Measurements from ENCODE around the gene LRRC37B. TPM values are rescaled to one million over a fixed set of nuclear protein-coding genes. Genes with fewer than 3 reads are reported as not detected.
"Not testable (repeated sequence)": the region's sequence is repeated elsewhere in the genome, so short reads cannot be mapped to it uniquely, and the experiment has no call there.

Gene LRRC37B
- total RNA-seq, 1 donor from 2014 or later: 4.8 TPM

DNA sequence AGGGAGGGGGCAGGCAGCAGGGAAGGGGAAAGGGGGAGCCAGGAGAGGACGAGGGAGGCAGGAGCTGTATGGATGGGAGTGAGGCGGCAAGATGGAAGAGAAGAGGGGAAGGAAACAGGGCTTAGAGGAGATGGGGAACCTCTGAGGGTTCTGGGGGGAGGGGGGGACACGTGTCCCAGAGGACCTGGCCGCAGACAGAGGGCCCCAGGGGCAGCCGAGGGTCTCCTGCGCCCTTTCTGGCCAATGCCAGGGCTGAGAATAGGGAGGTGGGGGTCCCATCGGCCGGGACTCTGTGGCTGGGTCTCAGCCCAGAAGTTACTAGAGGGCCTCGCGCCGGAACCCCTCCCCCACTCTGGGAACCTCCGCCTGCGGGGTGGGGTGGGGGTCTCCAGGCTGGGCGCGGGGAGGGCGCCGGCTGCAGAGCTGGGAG, 76.4 kb downstream of the LRRC37B start:
- ATAC-seq: peak; percentile 44
- intact Hi-C loops (cut with micrococcal nuclease); DNase-seq: not testable (repeated sequence)

DNA sequence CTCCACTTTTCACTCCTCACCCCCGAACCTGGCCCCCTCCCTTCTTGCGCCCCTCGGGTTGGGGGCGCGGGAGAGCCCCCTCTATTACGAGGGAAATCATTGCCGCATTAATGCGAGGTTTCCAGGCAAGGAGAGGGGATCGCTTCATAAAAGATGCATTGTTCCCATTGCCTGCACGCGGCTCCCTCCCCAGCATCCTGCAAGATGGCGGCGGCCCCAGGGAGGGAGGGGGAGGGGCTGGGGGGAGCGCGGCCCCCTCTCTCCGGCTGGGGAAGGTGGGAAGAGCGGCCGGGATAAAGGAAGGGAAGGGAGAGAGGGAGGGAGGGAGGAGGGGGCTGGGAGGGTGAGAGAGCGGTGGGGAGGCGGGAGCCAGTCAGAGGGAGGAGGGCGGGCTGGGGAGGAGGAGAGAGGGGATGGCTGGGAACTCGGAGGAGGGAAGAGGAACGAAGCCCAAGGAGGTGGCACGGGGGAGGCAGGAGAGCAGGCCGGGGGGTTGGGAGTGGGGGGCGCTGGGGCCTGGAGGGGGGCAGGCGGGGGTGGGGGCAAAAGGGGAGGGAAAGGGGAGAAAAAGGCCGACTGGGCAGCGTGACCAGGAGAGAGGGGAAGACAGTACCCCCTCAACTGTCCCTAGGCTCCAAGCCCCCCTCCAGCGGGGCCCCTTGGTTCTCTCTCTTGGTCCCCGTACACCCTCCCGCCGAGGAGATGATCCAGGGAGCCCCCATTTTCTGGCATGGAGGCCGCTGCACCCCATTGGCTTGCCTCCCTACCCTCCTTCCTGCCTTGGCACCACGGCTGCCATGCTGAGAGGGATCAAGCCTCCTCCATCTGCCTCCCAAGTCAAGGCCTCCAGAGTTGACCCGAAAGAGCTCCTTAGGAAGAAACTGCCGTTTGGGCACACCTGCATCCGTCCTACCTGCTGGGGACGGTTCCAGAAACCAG, 77.1 kb downstream of the LRRC37B start:
- intact Hi-C loops (cut with micrococcal nuclease); DNase-seq: not testable (repeated sequence)
- peak; percentile 84 for ATAC-seq

DNA sequence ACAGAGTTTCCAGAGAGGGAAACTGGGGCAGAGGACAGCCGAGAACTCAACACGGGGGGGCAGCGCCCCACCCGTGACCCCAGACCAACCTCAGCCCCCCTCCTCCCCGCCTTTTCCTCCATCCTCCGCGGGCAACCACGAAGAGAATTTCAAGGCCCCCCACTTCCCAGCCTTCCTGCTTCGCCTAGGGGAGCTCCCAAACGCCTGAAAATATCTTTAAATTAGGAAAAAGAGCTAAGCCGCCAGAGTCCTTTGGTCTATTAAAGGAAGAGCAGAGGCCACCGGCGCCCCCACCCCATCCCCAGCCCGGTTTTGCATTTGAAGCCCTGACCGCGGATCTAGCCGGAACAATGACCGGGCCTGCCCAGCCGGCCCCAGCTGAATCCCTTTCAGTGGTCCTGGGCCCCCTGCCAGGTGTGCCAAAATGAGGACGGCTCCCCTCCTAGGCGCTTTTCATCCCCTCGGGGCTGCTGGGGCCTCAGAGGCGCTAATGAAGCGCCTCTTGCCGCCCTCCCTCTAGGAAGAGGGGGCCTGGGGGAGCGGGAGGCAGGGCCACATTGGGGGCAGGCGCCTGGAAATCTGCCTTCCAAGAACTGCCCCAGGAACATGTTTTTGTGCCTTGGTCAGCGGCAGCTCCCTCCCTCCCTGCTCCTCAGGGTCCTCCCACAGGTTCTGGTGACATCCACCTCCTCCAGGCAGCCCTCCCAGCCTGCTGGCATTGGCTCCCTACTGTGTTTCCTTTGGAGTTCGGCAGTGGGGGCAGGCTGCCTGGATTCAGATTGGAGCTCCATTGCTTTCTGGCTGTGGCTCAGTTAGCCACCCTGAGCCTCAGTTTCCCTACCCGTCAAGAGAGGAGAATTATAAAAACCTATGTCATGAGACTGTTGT, 78.0 kb downstream of the LRRC37B start:
- intact Hi-C loops (cut with micrococcal nuclease); DNase-seq: not testable (repeated sequence)
- ATAC-seq: peak; percentile 26

DNA sequence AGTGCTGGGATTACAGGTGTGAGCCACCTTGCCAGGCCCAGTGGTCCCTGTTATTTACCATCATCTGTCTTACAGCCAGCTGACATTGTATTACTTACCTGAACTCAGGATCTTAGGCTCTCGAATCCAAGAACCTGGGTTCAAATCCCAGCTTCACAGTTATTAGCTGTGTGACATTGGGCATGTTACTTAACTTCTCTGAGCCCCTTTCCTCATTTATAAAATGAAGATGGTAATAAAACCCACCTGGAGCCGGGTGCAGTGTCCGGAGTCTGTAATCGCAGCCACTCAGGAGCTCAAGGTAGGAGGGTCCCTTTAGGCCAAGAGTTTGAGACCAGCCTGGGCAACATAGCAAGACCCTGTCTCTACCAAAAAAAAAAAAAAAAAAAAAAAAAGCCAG, 79.7 kb downstream of the LRRC37B start:
- ATAC-seq; DNase-seq; intact Hi-C loops (cut with micrococcal nuclease): not testable (repeated sequence)

DNA sequence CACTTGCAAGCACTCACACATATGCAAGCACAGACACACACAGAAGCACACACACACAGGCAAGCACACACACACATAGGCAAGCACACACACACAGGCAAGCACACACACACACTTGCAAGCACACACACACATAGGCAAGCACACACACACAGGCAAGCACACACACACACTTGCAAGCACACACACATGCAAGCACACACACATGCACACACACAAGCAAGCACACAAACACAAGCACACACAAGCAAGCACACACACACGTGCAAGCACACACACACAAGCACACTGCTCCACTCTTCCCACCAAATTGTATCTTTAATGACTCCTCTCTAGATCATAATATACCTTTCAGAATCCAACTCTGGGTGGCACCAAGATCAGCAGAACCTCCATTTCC, 84.9 kb downstream of the LRRC37B start:
- DNase-seq; ATAC-seq; intact Hi-C loops (cut with micrococcal nuclease): not testable (repeated sequence)

DNA sequence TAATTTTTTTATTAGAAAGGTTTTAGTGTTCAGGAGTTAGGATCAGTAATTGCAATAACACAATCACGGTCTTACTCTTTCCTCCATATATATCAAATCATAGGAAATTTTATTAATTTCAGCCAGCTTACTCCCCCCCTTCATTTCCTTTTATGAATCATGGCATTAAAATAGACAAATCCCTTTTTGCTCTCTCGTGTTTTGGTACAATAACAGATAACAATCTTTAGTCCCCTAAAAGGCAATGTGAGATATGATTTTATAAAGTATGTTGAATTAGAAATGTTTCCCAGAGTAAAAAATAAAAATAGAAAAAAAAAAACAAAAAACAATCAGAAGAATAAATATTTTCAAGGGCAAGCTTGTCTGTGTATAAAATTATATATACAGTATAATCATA, 92.5 kb downstream of the LRRC37B start:
- intact Hi-C loops (cut with micrococcal nuclease): no loop called here
- no peak for ATAC-seq

DNA sequence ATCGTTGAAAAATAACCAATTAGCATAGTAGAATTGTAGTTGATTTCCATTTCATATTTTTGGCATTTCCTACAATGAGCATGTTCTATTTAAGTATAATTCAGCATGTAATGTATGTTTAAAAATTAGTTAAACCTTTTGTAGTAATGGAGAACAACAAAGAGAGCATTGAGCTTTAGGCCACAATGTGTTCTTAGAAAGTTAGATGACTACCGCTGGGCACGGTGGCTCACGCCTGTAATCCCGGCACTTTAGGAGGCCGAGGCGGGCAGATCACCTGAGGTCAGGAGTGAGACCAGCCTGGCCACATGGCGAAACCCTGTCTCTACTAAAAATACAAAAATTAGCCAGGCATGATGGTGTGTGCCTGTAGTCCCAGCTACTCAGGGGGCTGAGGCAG, 93.1 kb downstream of the LRRC37B start:
- ATAC-seq; intact Hi-C loops (cut with micrococcal nuclease); DNase-seq: not testable (repeated sequence)

More for the DNA sequence above, 92.5 kb downstream of the LRRC37B start:
- DNase-seq: no peak

DNA sequence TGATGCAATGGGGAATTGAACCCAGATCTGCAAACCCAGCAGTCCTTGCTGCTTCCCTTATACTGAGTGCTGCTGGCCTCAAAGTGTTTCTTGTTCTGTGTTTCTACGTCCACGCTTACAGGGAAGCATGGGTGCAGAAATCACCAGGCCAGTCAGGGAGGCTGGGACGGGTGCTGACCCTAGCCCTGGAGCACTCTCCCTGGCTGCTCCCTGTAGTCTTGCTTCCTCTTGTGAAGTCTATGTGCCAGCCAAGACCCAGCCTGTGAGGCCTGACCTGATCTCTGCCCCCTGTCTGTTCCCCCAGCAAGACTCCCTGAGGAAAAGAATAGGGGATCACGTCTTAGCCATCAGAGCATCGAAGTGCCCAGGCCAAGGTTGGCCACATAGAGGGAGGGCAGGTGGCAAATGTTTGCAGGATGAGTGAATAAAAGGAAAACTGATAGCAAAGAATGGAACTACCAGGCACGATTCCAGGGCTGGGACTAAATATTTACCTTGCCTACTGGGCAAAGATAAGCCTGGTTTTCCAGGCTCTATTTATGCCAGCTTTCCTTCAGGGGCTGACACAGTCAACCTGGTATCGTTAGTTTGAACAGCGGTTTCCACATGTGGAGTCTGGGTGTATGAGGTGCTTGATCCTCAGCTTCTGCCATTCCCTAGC, 93.9 kb downstream of the LRRC37B start:
- ATAC-seq: peak; percentile 71
- intact Hi-C loops (cut with micrococcal nuclease): no loop called here
- no peak for DNase-seq

DNA sequence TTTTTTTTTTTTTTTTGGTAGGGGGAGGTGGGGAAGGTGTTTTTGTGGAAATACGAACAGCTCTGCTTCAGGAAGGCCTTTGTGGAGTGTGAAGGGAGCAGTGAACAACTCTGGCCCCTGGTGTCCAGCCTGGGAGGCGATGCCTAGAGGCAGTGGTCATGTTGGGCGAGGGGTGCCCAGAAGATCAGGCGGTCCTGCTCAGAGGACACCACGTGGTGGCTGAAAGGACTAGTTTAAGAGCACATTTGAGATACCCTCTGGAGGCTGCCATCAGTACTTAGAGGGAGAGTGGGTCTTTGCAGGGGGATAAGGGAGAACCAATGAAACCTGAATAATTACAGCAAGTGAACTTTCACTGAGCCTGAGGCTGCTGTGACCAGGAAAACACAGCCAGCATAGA, 95.0 kb downstream of the LRRC37B start:
- ATAC-seq: no peak
- intact Hi-C loops (cut with micrococcal nuclease): no loop called here

DNA sequence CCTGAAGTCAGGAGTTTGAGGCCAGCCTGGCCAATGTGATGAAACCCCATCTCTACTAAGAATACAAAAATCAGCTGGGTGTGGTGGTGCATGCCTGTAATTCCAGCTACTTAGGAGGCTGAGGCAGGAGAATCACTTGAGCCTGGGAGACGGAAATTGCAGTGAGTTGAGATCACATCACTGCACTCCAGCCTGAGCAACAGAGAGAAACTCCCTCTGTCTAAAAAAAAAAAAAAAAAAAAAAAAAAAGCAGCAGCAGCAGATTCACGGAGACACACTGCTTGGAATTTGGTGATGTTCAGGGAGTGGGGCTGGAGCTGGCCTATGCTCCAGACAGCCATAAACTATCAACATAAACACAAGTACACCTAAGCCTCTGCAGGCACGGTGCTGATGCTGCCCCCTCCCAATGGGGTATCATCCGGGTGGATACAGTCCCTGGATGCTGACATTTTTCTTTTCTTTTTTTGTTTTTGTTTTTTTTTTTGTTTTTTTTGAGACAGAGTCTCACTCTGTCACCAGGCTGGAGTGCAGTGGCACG, 95.5 kb downstream of the LRRC37B start:
- ATAC-seq: no peak
- intact Hi-C loops (cut with micrococcal nuclease): no loop called here
- DNase-seq: no peak

More for the DNA sequence above, 95.0 kb downstream of the LRRC37B start:
- DNase-seq: no peak

Other genes starting within 250 kb of the LRRC37B start
- gene COPRS, start 148.1 kb upstream of the LRRC37B start, total RNA-seq: 57.5 TPM
- gene UTP6, start 105.7 kb upstream of the LRRC37B start, total RNA-seq: 30.4 TPM
- 14.1 TPM for gene SUZ12, start 70.4 kb upstream of the LRRC37B start, total RNA-seq
- gene RHOT1, start 135.1 kb downstream of the LRRC37B start, total RNA-seq: 77.3 TPM

Measured in left ventricle myocardium superior (tissue), 1 donor.